Brain microvascular endothelial cell (primary cell): Measurements from ENCODE around the gene ISOC2.
"Not testable (repeated sequence)": the region's sequence is repeated elsewhere in the genome, so short reads cannot be mapped to it uniquely, and the experiment has no call there.

Experiments used
- DNase-seq: peaks from one replicate; pipeline ENCODE4 v3.0.0-alpha.2; 2020
- H3K27ac ChIP-seq: fragments of 250-450 bp; sonication (Bioruptor Pico); 2 replicates; pipeline ENCODE4 v1.5.1; 2020; ENCODE audit warnings: mild to moderate bottlenecking, moderate library complexity
- H3K27me3 ChIP-seq: fragments of 250-450 bp; sonication (Bioruptor Pico); replicated peaks from 2 replicates; pipeline ENCODE4 v1.5.1; 2020; ENCODE audit warnings: mild to moderate bottlenecking
- H3K36me3 ChIP-seq: fragments of 250-450 bp; sonication (Bioruptor Pico); replicated peaks from 2 replicates; pipeline ENCODE4 v1.5.1; 2020; ENCODE audit warnings: mild to moderate bottlenecking
- H3K4me3 ChIP-seq: 2 replicates; pipeline ENCODE4 v1.5.1; 2011; ENCODE audit warnings: low read depth, mild to moderate bottlenecking, control low read depth, low read length, moderate library complexity
- in situ Hi-C: cut with HindIII; loops from 2 replicates; pipeline ENCODE4 v1.10.0; 2017; ENCODE audit warnings: low sequenced_read_pairs, low pct_ligation_motif_present
- TF ChIP-seq, protein P1 (sequence below): IDR thresholded peaks from 2 replicates; pipeline ENCODE4 v1.5.1; 2011; ENCODE audit warnings: low read depth, mild to moderate bottlenecking, moderate library complexity, low read length, control low read depth, inconsistent platforms; ENCODE audit errors: missing control alignments

The ISOC2 gene

DNA sequence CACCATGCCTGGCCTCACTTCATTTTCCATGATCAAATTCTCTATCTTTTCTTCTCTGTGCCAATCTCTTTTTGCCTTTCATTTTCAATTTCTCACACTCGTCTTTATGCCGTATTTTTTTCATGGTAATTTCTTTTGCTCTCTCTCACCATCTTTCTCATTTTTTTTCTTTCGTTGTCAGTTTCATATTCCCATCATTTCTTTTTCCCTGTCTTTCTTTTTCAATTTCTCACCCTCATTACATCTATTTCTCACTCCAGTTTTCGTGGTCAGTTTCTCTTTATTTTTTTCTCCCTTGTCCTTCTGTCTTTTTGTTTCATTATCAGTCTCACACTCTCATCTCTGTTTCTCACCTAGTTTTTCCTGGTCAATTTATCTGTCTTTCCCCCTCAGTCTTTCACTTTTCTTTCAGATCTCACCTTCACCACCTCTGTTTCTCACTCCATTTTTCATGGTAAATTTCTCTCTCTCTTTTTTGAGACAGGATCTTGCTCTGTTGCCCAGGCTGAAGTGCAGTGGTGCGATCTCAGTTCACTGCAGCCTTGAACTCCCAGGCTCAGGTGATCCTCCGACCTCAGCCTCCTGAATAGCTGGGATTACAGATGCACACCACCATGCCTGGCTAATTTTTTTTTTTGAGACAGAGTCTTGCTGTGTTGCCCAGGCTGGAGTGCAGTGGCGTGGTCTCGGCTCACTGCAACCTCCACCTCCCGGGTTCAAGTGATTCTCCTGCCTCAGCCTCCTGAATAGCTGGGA is 40.9 kb upstream of the ISOC2 start:
- TF ChIP-seq, protein P1, sequence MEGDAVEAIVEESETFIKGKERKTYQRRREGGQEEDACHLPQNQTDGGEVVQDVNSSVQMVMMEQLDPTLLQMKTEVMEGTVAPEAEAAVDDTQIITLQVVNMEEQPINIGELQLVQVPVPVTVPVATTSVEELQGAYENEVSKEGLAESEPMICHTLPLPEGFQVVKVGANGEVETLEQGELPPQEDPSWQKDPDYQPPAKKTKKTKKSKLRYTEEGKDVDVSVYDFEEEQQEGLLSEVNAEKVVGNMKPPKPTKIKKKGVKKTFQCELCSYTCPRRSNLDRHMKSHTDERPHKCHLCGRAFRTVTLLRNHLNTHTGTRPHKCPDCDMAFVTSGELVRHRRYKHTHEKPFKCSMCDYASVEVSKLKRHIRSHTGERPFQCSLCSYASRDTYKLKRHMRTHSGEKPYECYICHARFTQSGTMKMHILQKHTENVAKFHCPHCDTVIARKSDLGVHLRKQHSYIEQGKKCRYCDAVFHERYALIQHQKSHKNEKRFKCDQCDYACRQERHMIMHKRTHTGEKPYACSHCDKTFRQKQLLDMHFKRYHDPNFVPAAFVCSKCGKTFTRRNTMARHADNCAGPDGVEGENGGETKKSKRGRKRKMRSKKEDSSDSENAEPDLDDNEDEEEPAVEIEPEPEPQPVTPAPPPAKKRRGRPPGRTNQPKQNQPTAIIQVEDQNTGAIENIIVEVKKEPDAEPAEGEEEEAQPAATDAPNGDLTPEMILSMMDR = no peak
- in situ Hi-C loops = no loop called here
- Histone ChIP-seq H3K27ac (no peak overlapping the region), H3K4me3 (no peak overlapping the region), H3K27me3 (no peaks in the 10 kb centered on the region), H3K36me3 (peaks cover 11% of the 10 kb centered on the region)
- no peak for DNase-seq

DNA sequence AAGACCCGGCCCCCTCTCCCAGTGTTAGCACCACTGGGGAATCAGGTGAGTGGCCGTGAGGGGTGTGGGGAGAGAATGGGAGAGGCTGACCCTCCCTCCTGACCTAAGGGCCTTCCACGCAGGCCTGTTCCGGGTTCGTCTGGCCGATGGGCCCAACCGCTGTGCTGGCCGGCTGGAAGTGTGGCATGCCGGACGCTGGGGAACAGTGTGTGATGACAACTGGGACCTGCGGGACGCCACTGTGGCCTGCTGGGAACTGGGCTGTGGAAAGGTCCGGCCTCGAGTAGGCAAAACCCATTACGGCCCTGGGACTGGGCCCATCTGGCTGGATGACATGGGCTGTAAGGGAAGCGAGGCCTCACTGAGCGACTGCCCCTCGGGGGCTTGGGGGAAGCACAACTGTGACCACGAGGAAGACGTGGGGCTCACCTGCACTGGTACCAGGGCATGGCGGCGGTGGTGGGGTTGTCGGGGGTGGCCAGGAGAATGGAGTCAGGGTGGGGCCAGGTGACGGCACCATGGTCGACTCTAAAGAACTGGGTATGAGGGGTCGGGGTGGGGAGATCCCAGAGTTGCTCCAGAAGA is 39.0 kb upstream of the ISOC2 start:
- in situ Hi-C loops = no loop called here
- Histone ChIP-seq H3K36me3 (peaks cover 11% of the 10 kb centered on the region), H3K27ac (no peak overlapping the region), H3K27me3 (no peaks in the 10 kb centered on the region), H3K4me3 (no peak overlapping the region)
- DNase-seq = no peak
- TF ChIP-seq, protein P1 = no peak

DNA sequence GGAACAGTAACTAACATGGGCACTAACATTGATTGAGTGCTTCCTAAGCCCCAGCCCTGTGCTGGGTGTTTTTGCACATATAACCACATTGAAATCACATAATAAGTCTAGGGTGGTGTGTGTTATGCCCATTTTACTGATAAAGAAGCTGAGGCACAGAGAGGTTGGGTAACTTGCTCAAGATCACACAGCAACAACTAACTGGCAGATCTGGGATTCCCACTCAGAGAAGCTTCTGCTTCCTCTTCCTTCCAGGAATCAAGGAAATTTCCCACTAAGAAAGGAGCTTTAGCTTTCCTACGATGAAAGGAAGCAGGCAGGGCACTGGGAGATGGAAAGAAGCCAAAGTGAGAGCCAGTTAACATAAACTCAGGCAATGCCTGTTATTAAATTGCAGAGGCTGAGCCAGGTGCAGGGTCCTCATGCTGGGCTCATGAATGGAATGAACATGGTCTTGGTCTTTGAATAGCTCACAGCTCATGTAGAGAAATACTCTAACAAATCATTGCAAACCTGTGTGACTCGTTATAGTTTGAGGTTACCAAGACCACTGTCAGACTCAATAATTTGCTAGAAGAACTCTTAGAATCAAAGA is 36.9 kb upstream of the ISOC2 start:
- H3K4me3 ChIP-seq = no peak overlapping the region
- in situ Hi-C loops = no loop called here
- TF ChIP-seq, protein P1 = no peak
- no peaks in the 10 kb centered on the region for H3K27me3 ChIP-seq
- no peak overlapping the region for H3K27ac ChIP-seq
- DNase-seq = no peak
- peaks cover 11% of the 10 kb centered on the region for H3K36me3 ChIP-seq

DNA sequence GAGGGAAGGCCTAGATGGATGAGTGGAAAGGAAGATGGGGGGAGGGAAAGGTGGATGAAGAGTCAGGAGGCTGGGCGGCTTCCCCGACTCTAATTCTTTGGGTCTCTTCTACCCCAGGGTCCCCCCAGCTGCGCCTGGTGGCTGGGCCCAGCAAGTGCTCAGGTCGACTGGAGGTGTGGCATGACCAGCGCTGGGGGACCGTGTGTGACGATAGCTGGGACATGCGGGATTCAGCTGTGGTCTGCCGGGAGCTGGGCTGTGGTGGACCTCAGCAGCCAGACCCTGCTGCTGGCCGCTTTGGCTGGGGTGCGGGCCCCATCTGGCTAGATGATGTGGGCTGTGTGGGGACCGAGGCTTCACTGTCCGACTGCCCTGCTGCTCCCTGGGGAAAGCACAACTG is 36.3 kb upstream of the ISOC2 start:
- in situ Hi-C loops = no loop called here
- TF ChIP-seq, protein P1 = no peak

DNA sequence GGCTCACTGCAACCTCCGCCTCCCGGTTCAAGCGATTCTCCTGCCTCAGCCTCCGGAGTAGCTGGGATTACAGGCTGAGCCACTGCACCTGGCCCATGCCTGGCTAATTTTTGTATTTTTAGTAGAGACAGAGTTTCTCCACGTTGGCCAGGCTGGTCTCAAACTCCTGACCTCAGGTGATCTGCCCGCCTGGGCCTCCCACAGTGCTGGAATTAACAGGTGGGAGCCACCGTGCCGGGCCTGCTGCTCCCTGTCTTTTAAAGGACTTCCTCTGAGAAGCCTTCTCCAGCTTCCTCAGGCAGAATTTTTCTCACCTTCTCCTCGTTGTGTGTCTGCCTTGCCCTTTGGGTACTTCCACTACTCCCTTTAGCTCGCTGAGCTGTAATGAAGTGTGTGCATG is 35.4 kb upstream of the ISOC2 start:
- DNase-seq, H3K27ac ChIP-seq, in situ Hi-C loops, H3K4me3 ChIP-seq, H3K27me3 ChIP-seq: not testable (repeated sequence)
- H3K36me3 ChIP-seq = peaks cover 11% of the 10 kb centered on the region

More for the DNA sequence above, 36.3 kb upstream of the ISOC2 start:
- no peaks in the 10 kb centered on the region for H3K27me3 ChIP-seq
- no peak overlapping the region for H3K27ac ChIP-seq
- H3K36me3 ChIP-seq = peaks cover 11% of the 10 kb centered on the region
- H3K4me3 ChIP-seq = no peak overlapping the region
- DNase-seq = no peak

DNA sequence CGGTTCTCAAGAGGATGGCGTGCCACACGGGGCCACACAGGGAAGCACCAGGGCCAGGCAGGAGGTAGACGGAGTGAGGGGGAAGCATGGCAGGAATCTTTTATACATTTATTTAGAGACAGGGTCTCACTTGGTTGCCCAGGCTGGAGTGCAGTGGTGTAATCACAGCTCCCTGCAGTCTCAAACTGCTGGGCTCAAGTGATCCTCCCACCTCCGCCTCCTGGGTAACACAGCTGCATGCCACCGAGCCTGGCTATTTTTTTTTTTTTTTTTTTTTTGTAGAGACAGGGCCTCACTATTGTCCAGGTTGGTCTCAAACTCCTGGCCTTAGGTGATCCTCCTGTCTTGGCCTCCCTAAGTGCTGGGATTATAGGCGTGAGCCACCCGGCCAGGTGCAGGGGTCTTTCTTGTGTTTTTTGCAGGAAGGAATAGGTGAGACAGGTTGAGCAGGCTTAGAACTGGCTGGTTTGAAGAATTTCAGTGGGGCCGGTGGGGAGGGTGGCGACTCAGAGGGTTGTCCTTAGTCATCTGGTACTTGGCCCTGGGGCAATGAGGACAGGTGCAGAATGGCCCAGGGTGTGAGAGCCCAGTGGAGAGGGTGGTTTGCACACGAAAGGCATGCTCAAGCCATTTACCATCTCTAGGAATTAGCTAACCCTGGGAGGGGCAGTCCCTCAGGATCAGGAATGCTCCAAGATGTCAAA is 34.4 kb upstream of the ISOC2 start:
- DNase-seq = no peak
- TF ChIP-seq, protein P1 = no peak
- Histone ChIP-seq H3K27me3 (no peaks in the 10 kb centered on the region), H3K4me3 (no peak overlapping the region), H3K36me3 (peaks cover 8% of the 10 kb centered on the region), H3K27ac (no peak overlapping the region)
- in situ Hi-C loops = no loop called here
